ENCODE results near the gene USB1.

USB1 gene

DNA sequence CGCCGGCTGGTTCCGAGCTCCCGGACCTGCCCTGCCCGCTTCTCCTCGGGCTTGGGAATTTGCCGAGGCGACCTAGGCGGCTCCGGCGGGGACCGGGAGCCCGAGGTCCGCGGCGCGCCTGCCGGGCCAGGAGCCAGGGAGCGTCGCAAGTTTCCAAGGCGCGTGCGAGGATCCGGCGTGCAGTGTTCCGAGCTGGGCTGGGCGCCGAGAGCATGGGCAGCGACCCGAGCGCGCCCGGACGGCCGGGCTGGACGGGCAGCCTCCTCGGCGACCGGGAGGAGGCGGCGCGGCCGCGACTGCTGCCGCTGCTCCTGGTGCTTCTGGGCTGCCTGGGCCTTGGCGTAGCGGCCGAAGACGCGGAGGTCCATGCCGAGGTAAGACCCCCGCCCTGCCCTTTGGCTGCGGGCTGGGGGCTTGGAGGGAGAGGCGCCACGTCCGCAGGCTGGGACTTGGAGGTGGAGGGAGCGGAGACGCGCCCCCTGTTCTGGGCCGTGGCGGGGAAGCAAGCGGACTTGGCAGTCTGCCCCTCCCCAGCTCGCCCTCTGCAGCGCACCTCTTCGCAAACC is 25.0 kb downstream of the USB1 start:
- TF ChIP-seq, protein P1, sequence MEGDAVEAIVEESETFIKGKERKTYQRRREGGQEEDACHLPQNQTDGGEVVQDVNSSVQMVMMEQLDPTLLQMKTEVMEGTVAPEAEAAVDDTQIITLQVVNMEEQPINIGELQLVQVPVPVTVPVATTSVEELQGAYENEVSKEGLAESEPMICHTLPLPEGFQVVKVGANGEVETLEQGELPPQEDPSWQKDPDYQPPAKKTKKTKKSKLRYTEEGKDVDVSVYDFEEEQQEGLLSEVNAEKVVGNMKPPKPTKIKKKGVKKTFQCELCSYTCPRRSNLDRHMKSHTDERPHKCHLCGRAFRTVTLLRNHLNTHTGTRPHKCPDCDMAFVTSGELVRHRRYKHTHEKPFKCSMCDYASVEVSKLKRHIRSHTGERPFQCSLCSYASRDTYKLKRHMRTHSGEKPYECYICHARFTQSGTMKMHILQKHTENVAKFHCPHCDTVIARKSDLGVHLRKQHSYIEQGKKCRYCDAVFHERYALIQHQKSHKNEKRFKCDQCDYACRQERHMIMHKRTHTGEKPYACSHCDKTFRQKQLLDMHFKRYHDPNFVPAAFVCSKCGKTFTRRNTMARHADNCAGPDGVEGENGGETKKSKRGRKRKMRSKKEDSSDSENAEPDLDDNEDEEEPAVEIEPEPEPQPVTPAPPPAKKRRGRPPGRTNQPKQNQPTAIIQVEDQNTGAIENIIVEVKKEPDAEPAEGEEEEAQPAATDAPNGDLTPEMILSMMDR (IDR thresholded peaks at IDR 0.05; ENCODE audit: low read depth, low read length), result no peak
- DNase-seq (ENCODE audit: extremely low read depth, low read depth), result no peak

DNA sequence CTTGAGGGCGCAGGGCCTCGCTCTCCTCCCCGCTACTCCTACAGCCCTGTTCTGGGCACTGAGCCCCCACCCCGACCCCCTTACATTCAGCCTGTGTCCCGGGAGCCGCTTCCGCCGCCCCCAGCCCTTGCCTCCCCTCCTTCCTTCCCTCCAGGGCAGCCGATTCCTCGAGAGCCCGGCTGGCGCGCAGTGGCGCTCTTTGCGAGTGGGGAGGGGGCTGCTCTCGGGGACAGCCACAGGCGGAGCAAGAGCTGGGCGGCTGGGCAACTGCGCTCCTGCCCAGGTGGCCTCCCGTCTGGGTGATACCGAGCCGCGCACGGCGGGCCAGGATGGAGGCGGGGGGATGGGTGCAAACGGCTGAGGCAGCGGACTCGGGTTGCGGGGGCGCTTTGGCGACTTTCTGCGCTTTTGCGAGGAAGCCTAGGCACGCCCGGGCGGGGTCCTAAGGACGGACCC is 25.5 kb downstream of the USB1 start:
- no peak for DNase-seq (ENCODE audit: extremely low read depth, low read depth)
- TF ChIP-seq, protein P1 (IDR thresholded peaks at IDR 0.05; ENCODE audit: low read depth, low read length), result no peak

DNA sequence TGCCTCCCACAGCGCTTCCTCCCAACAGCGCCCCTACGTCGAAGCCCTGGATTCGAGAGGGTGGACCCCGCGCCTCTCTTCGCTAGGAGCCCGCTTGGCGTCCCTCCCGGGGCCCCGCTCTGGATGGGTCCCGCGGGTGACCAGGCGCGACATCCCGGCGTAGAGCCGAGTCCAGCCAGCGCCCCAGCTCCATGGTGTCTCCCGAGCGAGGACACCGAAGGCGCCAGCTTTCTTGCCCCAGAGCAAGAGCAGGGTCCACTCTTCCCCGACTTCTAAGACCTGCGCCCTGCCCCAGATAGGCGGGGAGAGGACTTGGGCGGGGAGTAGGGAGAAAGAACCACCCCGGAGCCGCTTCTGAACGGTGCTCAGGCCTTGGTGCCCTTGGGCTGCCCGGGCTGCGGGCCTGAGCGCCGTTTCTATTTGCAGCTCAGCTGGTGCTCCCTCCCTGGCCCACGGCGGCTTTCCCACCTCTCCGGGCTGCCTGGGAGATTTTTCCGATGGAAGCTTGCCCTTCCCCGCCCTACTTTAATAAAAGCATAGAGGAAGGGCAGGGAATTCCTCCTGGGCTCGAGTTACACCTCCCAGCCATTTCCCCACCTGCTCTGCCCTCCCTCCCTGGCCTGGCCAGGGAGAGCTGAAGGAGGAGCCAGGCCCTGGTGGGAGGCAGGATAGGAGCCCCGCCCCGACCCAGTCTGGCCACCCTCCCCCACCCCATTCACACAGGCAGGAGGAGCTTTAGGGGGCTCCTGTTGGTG is 26.1 kb downstream of the USB1 start:
- no peak for DNase-seq (ENCODE audit: extremely low read depth, low read depth)
- TF ChIP-seq, protein P1 (IDR thresholded peaks at IDR 0.05; ENCODE audit: low read depth, low read length), result no peak

DNA sequence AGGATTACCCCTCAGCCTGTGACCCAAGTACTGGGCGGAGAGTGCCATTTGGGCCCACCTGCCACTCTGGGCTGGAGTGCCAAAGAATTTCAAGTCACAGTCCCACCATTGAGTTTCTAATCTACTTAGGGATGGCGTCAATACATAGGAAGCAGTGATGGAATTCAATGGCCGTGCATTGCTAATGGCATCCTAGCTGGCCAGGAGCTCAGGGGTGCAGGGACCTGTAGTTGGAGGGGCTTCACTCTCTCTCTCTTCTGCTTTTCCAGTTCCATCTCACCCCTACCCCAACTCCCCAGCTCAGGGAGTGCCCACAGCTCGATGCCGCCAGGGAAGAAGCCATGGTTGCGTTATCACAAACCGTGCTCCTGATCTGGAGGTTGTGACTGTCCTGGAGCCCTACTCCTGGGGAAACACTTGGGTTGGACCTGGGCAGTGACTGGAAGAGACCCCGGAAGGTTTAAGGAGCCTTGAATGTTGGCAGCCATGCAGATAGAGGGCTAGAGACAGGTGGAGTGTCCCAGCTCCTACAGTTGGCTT is 26.8 kb downstream of the USB1 start:
- DNase-seq (ENCODE audit: extremely low read depth, low read depth), result no peak
- TF ChIP-seq, protein P1 (IDR thresholded peaks at IDR 0.05; ENCODE audit: low read depth, low read length), result no peak

DNA sequence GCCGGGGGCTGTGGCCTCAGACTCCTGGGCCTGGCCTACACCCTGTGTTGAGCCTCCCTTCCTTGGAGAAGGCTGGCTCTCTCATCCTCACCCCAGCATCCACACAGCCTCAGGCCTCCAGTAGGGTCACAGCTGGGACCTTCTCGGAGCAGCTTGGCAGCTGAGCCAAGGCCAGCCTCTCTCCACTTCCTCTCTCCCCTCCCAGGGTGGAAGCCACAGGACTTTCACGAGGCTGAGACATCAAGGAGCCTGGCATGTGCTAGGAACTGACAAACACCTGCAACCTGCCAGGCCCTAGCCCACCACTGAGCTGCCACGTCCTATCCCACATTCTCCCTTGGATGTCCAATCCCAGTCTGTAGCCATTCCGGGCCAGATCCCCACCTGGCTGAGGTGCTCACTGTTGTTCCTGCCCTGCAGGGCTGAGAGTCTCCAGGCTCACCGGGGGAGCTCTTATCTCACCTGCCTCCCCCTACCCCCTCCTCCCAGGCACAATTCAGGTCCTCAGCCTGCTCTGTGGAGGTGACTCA is 27.4 kb downstream of the USB1 start:
- TF ChIP-seq, protein P1 (IDR thresholded peaks at IDR 0.05; ENCODE audit: low read depth, low read length), result no peak
- no peak for DNase-seq (ENCODE audit: extremely low read depth, low read depth)

DNA sequence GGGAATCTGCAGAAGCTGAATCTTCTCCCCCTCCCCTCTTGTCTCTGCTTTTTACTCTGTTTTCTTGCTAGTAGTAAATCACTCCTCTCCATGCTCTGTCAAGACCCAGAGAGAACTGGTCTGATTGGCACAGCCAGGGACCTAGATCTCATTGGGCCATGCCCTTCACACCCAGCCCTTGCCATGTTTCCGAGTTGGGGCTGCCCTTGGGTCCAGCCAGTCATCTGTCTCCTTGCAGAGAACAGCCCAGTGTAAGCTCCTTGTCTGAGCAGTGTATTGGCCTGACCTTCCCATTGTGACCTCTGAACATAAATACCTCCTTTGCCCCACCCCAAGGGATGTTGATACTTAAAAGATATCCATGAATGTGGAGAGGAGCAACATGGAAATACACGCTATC is 28.2 kb downstream of the USB1 start:
- TF ChIP-seq, protein P1 (IDR thresholded peaks at IDR 0.05; ENCODE audit: low read depth, low read length), result no peak
- no peak for DNase-seq (ENCODE audit: extremely low read depth, low read depth)
